Ectodermal cell (in vitro differentiated cells): ENCODE measurements around the gene CCBE1.

Experiments used
- H3K27ac ChIP-seq: 2 replicates; pipeline ENCODE4 v1.7.0; 2013; ENCODE audit warnings: mild to moderate bottlenecking, low read depth, low read length; ENCODE audit not compliant: insufficient read depth, poor library complexity, severe bottlenecking
- H3K27me3 ChIP-seq: 2 replicates; pipeline ENCODE4 v1.7.0; 2013; ENCODE audit warnings: mild to moderate bottlenecking, low read length; ENCODE audit not compliant: insufficient read depth, control insufficient read depth, poor library complexity, severe bottlenecking
- H3K36me3 ChIP-seq: one replicate; pipeline ENCODE4 v1.7.0; 2013; ENCODE audit warnings: low read length; ENCODE audit not compliant: control insufficient read depth, insufficient read depth
- H3K4me1 ChIP-seq: one replicate; pipeline ENCODE4 v1.7.0; 2013; ENCODE audit warnings: low read length; ENCODE audit not compliant: control insufficient read depth, insufficient read depth
- H3K4me3 ChIP-seq: 2 replicates; pipeline ENCODE4 v1.7.0; 2013; ENCODE audit warnings: low read depth, low read length, control low read depth; ENCODE audit not compliant: insufficient read depth
- H3K9me3 ChIP-seq: 2 replicates; pipeline ENCODE4 v1.7.0; 2013; ENCODE audit warnings: mild to moderate bottlenecking, low read length, moderate library complexity; ENCODE audit not compliant: control insufficient read depth
- WGBS, 2 experiments: methylation state at CpG; one replicate each; pipeline ENCODE4 v1.1.7; 2013; ENCODE audit warnings: missing lambda C conversion rate in 2 of 2; 5-methylcytosine and 5-hydroxymethylcytosine counted together

Gene CCBE1

DNA sequence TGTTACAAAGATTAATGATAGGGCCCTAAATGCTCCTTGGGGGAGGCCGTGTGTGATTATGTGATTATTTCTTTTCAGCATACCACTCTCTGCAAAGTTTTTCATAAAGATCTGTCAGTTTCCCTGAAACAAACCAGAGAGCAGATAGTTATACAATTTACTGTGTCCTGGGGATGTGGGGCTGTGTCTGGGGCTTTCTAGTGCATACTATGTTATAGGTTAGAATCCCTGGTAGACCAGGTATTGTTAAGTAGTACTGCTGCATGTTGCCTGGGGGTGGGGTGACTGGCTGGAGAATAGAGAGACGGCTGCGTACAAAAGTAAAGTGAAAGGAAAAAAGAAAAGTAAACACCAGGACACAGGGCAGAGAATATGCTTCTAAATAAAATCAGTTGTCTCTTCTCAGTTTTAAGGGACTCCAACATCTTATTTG is 3.3 kb upstream of the CCBE1 start:
- peaks cover 34% of the 10 kb centered on the region for H3K27me3 ChIP-seq
- peaks cover 7% of the 10 kb centered on the region for H3K4me1 ChIP-seq
- no peaks in the 10 kb centered on the region for H3K9me3 ChIP-seq
- no peak overlapping the region for H3K4me3 ChIP-seq
- no peak overlapping the region for H3K27ac ChIP-seq
- 69 to 72% methylated on average over 2 to 3 of the region's 3 CpGs for WGBS, 2 experiments
- no peaks in the 10 kb centered on the region for H3K36me3 ChIP-seq

- Histone ChIP-seq H3K27me3 (peaks cover 40% of the 10 kb centered on the region), H3K27ac (no peak overlapping the region), H3K4me3 (no peak overlapping the region), H3K4me1 (peaks cover 7% of the 10 kb centered on the region), H3K36me3 (no peaks in the 10 kb centered on the region), H3K9me3 (no peaks in the 10 kb centered on the region)
- WGBS, 2 experiments: 64 to 77% methylated on average over 5 to 8 of the region's 8 CpGs
Measured at GRCh38 chr18:59699750-59700534, 2.7 kb upstream of the CCBE1 start.

GRCh38 chr18:59699061-59699460 is 1.8 kb upstream of the CCBE1 start:
- peaks cover 7% of the 10 kb centered on the region for H3K4me1 ChIP-seq
- H3K4me3 ChIP-seq: no peak overlapping the region
- no peaks in the 10 kb centered on the region for H3K9me3 ChIP-seq
- WGBS, 2 experiments: no CpG with 5 or more reads among the region's 1 CpG
- no peaks in the 10 kb centered on the region for H3K36me3 ChIP-seq
- peaks cover 46% of the 10 kb centered on the region for H3K27me3 ChIP-seq
- H3K27ac ChIP-seq: no peak overlapping the region

GRCh38 chr18:59696311-59697235 is 650 bp downstream of the CCBE1 start:
- WGBS, 2 experiments: 1% methylated on average over 79 of the region's 79 CpGs
- Histone ChIP-seq H3K27ac (no peak overlapping the region), H3K9me3 (no peaks in the 10 kb centered on the region), H3K36me3 (no peaks in the 10 kb centered on the region), H3K4me1 (peaks cover 7% of the 10 kb centered on the region), H3K27me3 (peaks cover 46% of the 10 kb centered on the region), H3K4me3 (peak overlapping the region; percentile 65)

GRCh38 chr18:59695551-59695950 is 1.7 kb downstream of the CCBE1 start:
- H3K27ac ChIP-seq: no peak overlapping the region
- 81 to 84% methylated on average over 8 of the region's 8 CpGs for WGBS, 2 experiments
- H3K9me3 ChIP-seq: no peaks in the 10 kb centered on the region
- H3K4me1 ChIP-seq: peaks cover 7% of the 10 kb centered on the region
- H3K27me3 ChIP-seq: peaks cover 46% of the 10 kb centered on the region
- no peak overlapping the region for H3K4me3 ChIP-seq
- no peaks in the 10 kb centered on the region for H3K36me3 ChIP-seq

- H3K4me1 ChIP-seq: peaks cover 8% of the 10 kb centered on the region
- H3K27me3 ChIP-seq: peaks cover 46% of the 10 kb centered on the region
- no peaks in the 10 kb centered on the region for H3K36me3 ChIP-seq
- H3K9me3 ChIP-seq: no peaks in the 10 kb centered on the region
- no peak overlapping the region for H3K27ac ChIP-seq
- H3K4me3 ChIP-seq: no peak overlapping the region
- 85 to 87% methylated on average over 4 of the region's 4 CpGs for WGBS, 2 experiments
Measured at GRCh38 chr18:59694824-59695223, 2.4 kb downstream of the CCBE1 start.

DNA sequence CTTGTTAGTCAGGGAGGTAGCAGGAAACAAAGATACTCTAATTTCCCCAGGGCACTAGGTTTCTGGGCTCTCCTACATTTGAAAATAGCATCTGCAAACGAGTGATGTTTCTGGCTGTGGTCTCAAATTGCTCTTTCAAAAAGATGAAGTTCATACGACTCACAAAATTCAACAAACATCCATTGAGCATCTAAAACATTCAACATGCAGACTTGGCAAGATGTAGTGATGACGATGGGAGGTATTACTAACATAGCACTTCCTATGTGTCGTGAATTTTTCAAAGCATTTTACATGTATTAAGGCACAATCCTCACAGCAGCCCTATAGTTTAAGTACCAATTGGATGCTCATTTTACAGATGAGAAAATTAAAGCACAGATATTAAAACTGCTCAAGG is 5.2 kb downstream of the CCBE1 start:
- Histone ChIP-seq H3K27me3 (peaks cover 26% of the 10 kb centered on the region), H3K4me3 (no peak overlapping the region), H3K36me3 (no peaks in the 10 kb centered on the region), H3K9me3 (no peaks in the 10 kb centered on the region), H3K27ac (no peak overlapping the region), H3K4me1 (peaks cover 11% of the 10 kb centered on the region)
- WGBS, 2 experiments: 67 to 70% methylated on average over 4 of the region's 4 CpGs

GRCh38 chr18:59690996-59691395 is 6.2 kb downstream of the CCBE1 start:
- Histone ChIP-seq H3K4me3 (no peak overlapping the region), H3K27ac (no peak overlapping the region), H3K9me3 (no peaks in the 10 kb centered on the region), H3K27me3 (peaks cover 16% of the 10 kb centered on the region), H3K36me3 (no peaks in the 10 kb centered on the region), H3K4me1 (peaks cover 11% of the 10 kb centered on the region)

DNA sequence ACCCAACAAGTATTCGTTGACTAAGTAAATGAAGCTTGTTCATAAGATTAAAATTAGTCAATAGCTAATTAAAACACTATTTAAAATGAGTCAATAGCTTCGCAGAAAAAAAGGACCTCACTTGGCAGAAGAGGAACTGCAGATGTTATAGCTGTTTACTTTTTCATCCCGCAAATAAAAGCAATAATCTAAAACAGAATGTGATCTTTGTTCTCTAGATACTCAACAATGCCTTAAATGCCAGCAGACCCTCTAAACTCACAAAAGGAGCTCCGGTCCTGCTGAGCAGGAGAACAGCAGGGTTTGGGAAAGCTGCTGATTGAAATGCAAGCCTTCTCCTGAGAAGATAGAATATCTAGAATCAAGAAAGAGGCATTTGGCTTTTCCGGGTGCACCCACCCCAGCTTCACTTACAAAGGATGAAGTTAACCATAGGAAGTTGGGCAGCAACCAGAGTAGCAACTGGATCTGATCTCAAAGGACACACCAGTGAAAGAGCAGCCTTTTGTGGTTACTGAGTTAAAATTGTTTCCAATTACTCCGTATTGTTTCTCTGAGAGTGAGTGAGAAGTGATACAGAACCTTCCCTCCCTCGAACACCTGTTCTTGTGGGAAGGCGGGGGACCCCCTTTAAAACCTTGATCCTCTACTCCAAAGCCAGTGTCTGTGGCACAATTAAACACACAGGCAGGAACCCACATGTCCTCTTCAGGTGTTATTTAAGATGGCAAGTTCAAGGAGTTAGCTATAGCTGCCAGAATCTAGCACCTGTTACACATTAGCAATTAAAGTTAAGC is 6.8 kb downstream of the CCBE1 start:
- H3K27me3 ChIP-seq: peaks cover 10% of the 10 kb centered on the region
- no peaks in the 10 kb centered on the region for H3K36me3 ChIP-seq
- H3K4me1 ChIP-seq: peaks cover 15% of the 10 kb centered on the region
- H3K4me3 ChIP-seq: no peak overlapping the region
- 19 to 24% methylated on average over 6 to 7 of the region's 8 CpGs for WGBS, 2 experiments
- H3K9me3 ChIP-seq: no peaks in the 10 kb centered on the region
- peak overlapping the region; percentile 69 for H3K27ac ChIP-seq
